Measurements from ENCODE around the gene PCSK6.

DNA sequence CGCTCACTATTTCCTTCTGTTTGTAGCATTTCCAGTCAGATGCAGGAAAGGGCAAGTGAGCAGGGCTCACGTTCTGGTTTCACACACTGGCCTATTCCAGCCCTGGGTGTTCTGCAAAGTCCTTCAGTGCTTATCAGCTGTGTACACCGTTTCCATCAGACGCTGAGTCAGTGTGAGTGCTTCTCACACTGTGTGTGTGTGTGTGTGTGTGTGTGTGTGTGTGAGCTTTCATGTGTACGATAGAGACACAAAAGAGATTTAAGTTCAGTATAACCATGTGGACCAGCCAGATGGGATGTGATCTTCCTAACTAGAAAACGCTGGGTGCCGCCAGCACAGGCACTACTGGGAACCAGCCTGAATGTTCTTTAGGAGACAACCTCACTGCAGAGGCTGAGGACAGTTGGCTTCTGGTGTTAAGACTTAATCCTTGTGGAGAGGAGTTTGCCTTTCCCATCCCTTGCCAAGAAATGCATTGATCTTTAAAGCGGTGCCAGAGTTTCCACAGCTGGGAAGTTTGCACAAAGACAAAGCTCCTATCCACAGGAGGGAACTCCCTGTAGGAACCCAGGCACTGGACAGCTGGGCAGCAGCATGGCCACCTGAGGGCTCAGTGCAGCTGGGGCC lies 233.8 kb downstream of the PCSK6 start:
- TF ChIP-seq, protein P1, sequence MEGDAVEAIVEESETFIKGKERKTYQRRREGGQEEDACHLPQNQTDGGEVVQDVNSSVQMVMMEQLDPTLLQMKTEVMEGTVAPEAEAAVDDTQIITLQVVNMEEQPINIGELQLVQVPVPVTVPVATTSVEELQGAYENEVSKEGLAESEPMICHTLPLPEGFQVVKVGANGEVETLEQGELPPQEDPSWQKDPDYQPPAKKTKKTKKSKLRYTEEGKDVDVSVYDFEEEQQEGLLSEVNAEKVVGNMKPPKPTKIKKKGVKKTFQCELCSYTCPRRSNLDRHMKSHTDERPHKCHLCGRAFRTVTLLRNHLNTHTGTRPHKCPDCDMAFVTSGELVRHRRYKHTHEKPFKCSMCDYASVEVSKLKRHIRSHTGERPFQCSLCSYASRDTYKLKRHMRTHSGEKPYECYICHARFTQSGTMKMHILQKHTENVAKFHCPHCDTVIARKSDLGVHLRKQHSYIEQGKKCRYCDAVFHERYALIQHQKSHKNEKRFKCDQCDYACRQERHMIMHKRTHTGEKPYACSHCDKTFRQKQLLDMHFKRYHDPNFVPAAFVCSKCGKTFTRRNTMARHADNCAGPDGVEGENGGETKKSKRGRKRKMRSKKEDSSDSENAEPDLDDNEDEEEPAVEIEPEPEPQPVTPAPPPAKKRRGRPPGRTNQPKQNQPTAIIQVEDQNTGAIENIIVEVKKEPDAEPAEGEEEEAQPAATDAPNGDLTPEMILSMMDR (IDR thresholded peaks at IDR 0.05): no peak
- peak in 2 of 3 donors; percentile 30 to 61 for TF ChIP-seq POLR2AphosphoS5 (IDR thresholded peaks at IDR 0.05)

Data from stomach (tissue), 4 donors.